Measurements from ENCODE around the gene DOCK9. TPM values are rescaled to one million over a fixed set of nuclear protein-coding genes. Genes with fewer than 3 reads are reported as not detected.
A peak's percentile ranks its signal among the peaks of the same experiment; 100 is the strongest.

Gene DOCK9
- total RNA-seq, 1 experiment from 2014 or later: 9.4 TPM

GRCh38 chr13:98781905-98782304, 196.0 kb downstream of the DOCK9 start:
- no peak for DNase-seq (ENCODE audit: low read depth)
- in situ Hi-C loops (cut with HindIII; ENCODE audit: low pct_unique_long_range_greater_than_20kb, low sequenced_read_pairs): no loop called here

- no peak for DNase-seq (ENCODE audit: low read depth)
- in situ Hi-C loops (cut with HindIII; ENCODE audit: low pct_unique_long_range_greater_than_20kb, low sequenced_read_pairs): no loop called here
Measured at GRCh38 chr13:98781470-98781869, 196.4 kb downstream of the DOCK9 start.

- in situ Hi-C loops (cut with HindIII; ENCODE audit: low pct_unique_long_range_greater_than_20kb, low sequenced_read_pairs): no loop called here
- no peak for DNase-seq (ENCODE audit: low read depth)
Measured at GRCh38 chr13:98781045-98781444, 196.8 kb downstream of the DOCK9 start.

GRCh38 chr13:98780451-98780850, 197.4 kb downstream of the DOCK9 start:
- DNase-seq (ENCODE audit: low read depth): no peak
- in situ Hi-C loops (cut with HindIII; ENCODE audit: low pct_unique_long_range_greater_than_20kb, low sequenced_read_pairs): no loop called here

- no peak for DNase-seq (ENCODE audit: low read depth)
- in situ Hi-C loops (cut with HindIII; ENCODE audit: low pct_unique_long_range_greater_than_20kb, low sequenced_read_pairs): no loop called here
Measured at GRCh38 chr13:98779695-98780094, 198.2 kb downstream of the DOCK9 start.

- DNase-seq (ENCODE audit: low read depth): peak; percentile 46
- in situ Hi-C loops (cut with HindIII; ENCODE audit: low pct_unique_long_range_greater_than_20kb, low sequenced_read_pairs): no loop called here
Measured at GRCh38 chr13:98778749-98779148, 199.1 kb downstream of the DOCK9 start.

- DNase-seq (ENCODE audit: low read depth): no peak
- in situ Hi-C loops (cut with HindIII; ENCODE audit: low pct_unique_long_range_greater_than_20kb, low sequenced_read_pairs): no loop called here
Measured at GRCh38 chr13:98776644-98777043, 201.2 kb downstream of the DOCK9 start.

- DNase-seq (ENCODE audit: low read depth): peak; percentile 80
- in situ Hi-C loops (cut with HindIII; ENCODE audit: low pct_unique_long_range_greater_than_20kb, low sequenced_read_pairs): no loop called here
Measured at GRCh38 chr13:98775844-98776598, 201.8 kb downstream of the DOCK9 start.

- no peak for DNase-seq (ENCODE audit: low read depth)
- in situ Hi-C loops (cut with HindIII; ENCODE audit: low pct_unique_long_range_greater_than_20kb, low sequenced_read_pairs): no loop called here
Measured at GRCh38 chr13:98775386-98775785, 202.5 kb downstream of the DOCK9 start.

GRCh38 chr13:98774776-98775175, 203.1 kb downstream of the DOCK9 start:
- in situ Hi-C loops (cut with HindIII; ENCODE audit: low pct_unique_long_range_greater_than_20kb, low sequenced_read_pairs): no loop called here
- no peak for DNase-seq (ENCODE audit: low read depth)

- in situ Hi-C loops (cut with HindIII; ENCODE audit: low pct_unique_long_range_greater_than_20kb, low sequenced_read_pairs): no loop called here
Measured at GRCh38 chr13:98773921-98774320, 203.9 kb downstream of the DOCK9 start.

GRCh38 chr13:98772794-98773452, 204.9 kb downstream of the DOCK9 start:
- no peak for DNase-seq (ENCODE audit: low read depth)
- in situ Hi-C loops (cut with HindIII; ENCODE audit: low pct_unique_long_range_greater_than_20kb, low sequenced_read_pairs): no loop called here

More at GRCh38 chr13:98773921-98774320, 203.9 kb downstream of the DOCK9 start:
- no peak for DNase-seq (ENCODE audit: low read depth)

- peak; percentile 28 for DNase-seq (ENCODE audit: low read depth)
- in situ Hi-C loops (cut with HindIII; ENCODE audit: low pct_unique_long_range_greater_than_20kb, low sequenced_read_pairs): no loop called here
Measured at GRCh38 chr13:98771838-98772611, 205.8 kb downstream of the DOCK9 start.

- no peak for DNase-seq (ENCODE audit: low read depth)
- in situ Hi-C loops (cut with HindIII; ENCODE audit: low pct_unique_long_range_greater_than_20kb, low sequenced_read_pairs): no loop called here
Measured at GRCh38 chr13:98769736-98770135, 208.1 kb downstream of the DOCK9 start.

- DNase-seq (ENCODE audit: low read depth): no peak
- in situ Hi-C loops (cut with HindIII; ENCODE audit: low pct_unique_long_range_greater_than_20kb, low sequenced_read_pairs): no loop called here
Measured at GRCh38 chr13:98768522-98768921, 209.3 kb downstream of the DOCK9 start.

GRCh38 chr13:98766697-98767096, 211.2 kb downstream of the DOCK9 start:
- in situ Hi-C loops (cut with HindIII; ENCODE audit: low pct_unique_long_range_greater_than_20kb, low sequenced_read_pairs): no loop called here
- DNase-seq (ENCODE audit: low read depth): no peak

- no peak for DNase-seq (ENCODE audit: low read depth)
- in situ Hi-C loops (cut with HindIII; ENCODE audit: low pct_unique_long_range_greater_than_20kb, low sequenced_read_pairs): no loop called here
Measured at GRCh38 chr13:98765996-98766519, 211.8 kb downstream of the DOCK9 start.

GRCh38 chr13:98761986-98762616, 215.8 kb downstream of the DOCK9 start:
- DNase-seq (ENCODE audit: low read depth): no peak
- in situ Hi-C loops (cut with HindIII; ENCODE audit: low pct_unique_long_range_greater_than_20kb, low sequenced_read_pairs): no loop called here

Measured in Caki2 (cell line).